ENCODE data around the gene HAL. TPM values are rescaled to one million over a fixed set of nuclear protein-coding genes. Genes with fewer than 3 reads are reported as not detected.

The HAL gene
- total and polyA plus RNA-seq, 2 of the 13 experiments (the other 11 are each of a cell fraction or from before 2014, with no cell fraction given), result 0.89 to 37.8 TPM

DNA sequence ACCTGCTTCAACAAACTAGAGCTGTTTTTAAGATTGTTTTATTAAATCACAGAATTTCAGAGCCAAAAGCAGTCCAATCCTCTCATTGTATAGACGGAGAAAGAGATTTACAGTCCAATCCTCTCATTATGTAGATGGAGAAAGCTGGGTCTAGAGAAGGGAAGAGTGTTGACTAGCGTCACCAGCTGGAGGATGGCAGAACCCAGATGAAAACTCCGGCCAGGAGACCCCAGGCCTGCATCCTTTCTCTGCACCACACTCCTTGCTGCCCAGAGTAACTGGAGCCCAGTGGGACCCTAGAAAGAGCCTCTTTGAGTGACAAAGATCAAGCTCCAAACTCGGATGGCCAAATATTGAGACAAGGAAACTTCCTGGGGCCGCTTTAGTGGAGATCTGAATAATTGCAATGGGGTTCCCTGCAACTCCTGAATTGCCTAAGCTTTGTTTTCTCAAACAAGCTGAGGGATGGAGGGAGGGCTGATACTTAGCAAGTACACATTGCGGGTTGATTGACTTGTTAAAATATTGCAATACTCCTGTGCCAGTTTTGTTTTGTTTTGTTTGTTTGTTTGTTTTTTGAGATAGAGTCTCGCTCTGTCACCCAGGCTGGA lies 40.5 kb downstream of the HAL start (continued):
- TF ChIP-seq, protein P1, sequence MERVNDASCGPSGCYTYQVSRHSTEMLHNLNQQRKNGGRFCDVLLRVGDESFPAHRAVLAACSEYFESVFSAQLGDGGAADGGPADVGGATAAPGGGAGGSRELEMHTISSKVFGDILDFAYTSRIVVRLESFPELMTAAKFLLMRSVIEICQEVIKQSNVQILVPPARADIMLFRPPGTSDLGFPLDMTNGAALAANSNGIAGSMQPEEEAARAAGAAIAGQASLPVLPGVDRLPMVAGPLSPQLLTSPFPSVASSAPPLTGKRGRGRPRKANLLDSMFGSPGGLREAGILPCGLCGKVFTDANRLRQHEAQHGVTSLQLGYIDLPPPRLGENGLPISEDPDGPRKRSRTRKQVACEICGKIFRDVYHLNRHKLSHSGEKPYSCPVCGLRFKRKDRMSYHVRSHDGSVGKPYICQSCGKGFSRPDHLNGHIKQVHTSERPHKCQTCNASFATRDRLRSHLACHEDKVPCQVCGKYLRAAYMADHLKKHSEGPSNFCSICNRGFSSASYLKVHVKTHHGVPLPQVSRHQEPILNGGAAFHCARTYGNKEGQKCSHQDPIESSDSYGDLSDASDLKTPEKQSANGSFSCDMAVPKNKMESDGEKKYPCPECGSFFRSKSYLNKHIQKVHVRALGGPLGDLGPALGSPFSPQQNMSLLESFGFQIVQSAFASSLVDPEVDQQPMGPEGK (CRISPR knock-in tag; IDR thresholded peaks at IDR 0.05), result 0 out of 2 replicates have a peak, but pooled peaks have one; percentile 16
- TF ChIP-seq SOX13 (IDR thresholded peaks at IDR 0.05), result no peak
- TF ChIP-seq SOX13 (CRISPR knock-in tag; conservative IDR thresholded peaks at IDR 0.05 in 1 of 2, IDR thresholded peaks at IDR 0.05 in 1 of 2), result peak in 1 of 2 experiments; percentile 54; a peak in 1 of 4 replicates
- TF ChIP-seq ZSCAN21 (CRISPR knock-in tag; IDR thresholded peaks at IDR 0.05; ENCODE audit: borderline replicate concordance), result no peak
- no peak for TF ChIP-seq KLF6 (CRISPR knock-in tag; IDR thresholded peaks at IDR 0.05)
- TF ChIP-seq ZNF451 (CRISPR knock-in tag; IDR thresholded peaks at IDR 0.05), result no peak
- TF ChIP-seq GFI1 (CRISPR knock-in tag; IDR thresholded peaks at IDR 0.05; ENCODE audit: borderline replicate concordance), result 0 out of 2 replicates have a peak, but pooled peaks have one; percentile 29
- TF ChIP-seq NR2F2 (IDR thresholded peaks at IDR 0.05; ENCODE audit: borderline replicate concordance, low read depth), result peak; percentile 44; the same call in 1 of the 2 replicates
- peak; percentile 57 for TF ChIP-seq BCL6 (CRISPR knock-in tag; IDR thresholded peaks at IDR 0.05)
- 0 out of 2 replicates have a peak, but pooled peaks have one; percentile 17 for TF ChIP-seq SOX5 (CRISPR knock-in tag; IDR thresholded peaks at IDR 0.05; ENCODE audit: borderline replicate concordance)
- TF ChIP-seq, protein P2, sequence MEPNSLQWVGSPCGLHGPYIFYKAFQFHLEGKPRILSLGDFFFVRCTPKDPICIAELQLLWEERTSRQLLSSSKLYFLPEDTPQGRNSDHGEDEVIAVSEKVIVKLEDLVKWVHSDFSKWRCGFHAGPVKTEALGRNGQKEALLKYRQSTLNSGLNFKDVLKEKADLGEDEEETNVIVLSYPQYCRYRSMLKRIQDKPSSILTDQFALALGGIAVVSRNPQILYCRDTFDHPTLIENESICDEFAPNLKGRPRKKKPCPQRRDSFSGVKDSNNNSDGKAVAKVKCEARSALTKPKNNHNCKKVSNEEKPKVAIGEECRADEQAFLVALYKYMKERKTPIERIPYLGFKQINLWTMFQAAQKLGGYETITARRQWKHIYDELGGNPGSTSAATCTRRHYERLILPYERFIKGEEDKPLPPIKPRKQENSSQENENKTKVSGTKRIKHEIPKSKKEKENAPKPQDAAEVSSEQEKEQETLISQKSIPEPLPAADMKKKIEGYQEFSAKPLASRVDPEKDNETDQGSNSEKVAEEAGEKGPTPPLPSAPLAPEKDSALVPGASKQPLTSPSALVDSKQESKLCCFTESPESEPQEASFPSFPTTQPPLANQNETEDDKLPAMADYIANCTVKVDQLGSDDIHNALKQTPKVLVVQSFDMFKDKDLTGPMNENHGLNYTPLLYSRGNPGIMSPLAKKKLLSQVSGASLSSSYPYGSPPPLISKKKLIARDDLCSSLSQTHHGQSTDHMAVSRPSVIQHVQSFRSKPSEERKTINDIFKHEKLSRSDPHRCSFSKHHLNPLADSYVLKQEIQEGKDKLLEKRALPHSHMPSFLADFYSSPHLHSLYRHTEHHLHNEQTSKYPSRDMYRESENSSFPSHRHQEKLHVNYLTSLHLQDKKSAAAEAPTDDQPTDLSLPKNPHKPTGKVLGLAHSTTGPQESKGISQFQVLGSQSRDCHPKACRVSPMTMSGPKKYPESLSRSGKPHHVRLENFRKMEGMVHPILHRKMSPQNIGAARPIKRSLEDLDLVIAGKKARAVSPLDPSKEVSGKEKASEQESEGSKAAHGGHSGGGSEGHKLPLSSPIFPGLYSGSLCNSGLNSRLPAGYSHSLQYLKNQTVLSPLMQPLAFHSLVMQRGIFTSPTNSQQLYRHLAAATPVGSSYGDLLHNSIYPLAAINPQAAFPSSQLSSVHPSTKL (CRISPR knock-in tag; IDR thresholded peaks at IDR 0.05), result peak; percentile 39; the same call in 1 of the 2 replicates
- TF ChIP-seq, protein P3, sequence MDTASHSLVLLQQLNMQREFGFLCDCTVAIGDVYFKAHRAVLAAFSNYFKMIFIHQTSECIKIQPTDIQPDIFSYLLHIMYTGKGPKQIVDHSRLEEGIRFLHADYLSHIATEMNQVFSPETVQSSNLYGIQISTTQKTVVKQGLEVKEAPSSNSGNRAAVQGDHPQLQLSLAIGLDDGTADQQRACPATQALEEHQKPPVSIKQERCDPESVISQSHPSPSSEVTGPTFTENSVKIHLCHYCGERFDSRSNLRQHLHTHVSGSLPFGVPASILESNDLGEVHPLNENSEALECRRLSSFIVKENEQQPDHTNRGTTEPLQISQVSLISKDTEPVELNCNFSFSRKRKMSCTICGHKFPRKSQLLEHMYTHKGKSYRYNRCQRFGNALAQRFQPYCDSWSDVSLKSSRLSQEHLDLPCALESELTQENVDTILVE (CRISPR knock-in tag; IDR thresholded peaks at IDR 0.05), result no peak
- 0 out of 2 replicates have a peak, but pooled peaks have one; percentile 18 for TF ChIP-seq CEBPG (CRISPR knock-in tag; IDR thresholded peaks at IDR 0.05)
- no peak for TF ChIP-seq FOXP1 (IDR thresholded peaks at IDR 0.05)
- peak; percentile 74 for TF ChIP-seq FOXP1 (CRISPR knock-in tag; IDR thresholded peaks at IDR 0.05)
- TF ChIP-seq, protein P4, sequence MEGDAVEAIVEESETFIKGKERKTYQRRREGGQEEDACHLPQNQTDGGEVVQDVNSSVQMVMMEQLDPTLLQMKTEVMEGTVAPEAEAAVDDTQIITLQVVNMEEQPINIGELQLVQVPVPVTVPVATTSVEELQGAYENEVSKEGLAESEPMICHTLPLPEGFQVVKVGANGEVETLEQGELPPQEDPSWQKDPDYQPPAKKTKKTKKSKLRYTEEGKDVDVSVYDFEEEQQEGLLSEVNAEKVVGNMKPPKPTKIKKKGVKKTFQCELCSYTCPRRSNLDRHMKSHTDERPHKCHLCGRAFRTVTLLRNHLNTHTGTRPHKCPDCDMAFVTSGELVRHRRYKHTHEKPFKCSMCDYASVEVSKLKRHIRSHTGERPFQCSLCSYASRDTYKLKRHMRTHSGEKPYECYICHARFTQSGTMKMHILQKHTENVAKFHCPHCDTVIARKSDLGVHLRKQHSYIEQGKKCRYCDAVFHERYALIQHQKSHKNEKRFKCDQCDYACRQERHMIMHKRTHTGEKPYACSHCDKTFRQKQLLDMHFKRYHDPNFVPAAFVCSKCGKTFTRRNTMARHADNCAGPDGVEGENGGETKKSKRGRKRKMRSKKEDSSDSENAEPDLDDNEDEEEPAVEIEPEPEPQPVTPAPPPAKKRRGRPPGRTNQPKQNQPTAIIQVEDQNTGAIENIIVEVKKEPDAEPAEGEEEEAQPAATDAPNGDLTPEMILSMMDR (CRISPR knock-in tag; IDR thresholded peaks at IDR 0.05), result 0 out of 2 replicates have a peak, but pooled peaks have one; percentile 14
- TF ChIP-seq FOXA1 (IDR thresholded peaks at IDR 0.05), result no peak
- 0 out of 2 replicates have a peak, but pooled peaks have one; percentile 8 for TF ChIP-seq FOXA1 (CRISPR knock-in tag; IDR thresholded peaks at IDR 0.05)
- TF ChIP-seq PHB2 (IDR thresholded peaks at IDR 0.05; ENCODE audit: partially characterized antibody), result no peak
- TF ChIP-seq TBX2 (CRISPR knock-in tag; IDR thresholded peaks at IDR 0.05; ENCODE audit: borderline replicate concordance), result no peak
- TF ChIP-seq SOX6 (IDR thresholded peaks at IDR 0.05), result no peak
- peak; percentile 61 for TF ChIP-seq SOX6 (CRISPR knock-in tag; IDR thresholded peaks at IDR 0.05)
